ENCODE results near the gene HFM1. TPM values are rescaled to one million over a fixed set of nuclear protein-coding genes. Genes with fewer than 3 reads are reported as not detected.

The HFM1 gene
- total RNA-seq, 2 donors from 2014 or later: 0.18 to 4.8 TPM

DNA sequence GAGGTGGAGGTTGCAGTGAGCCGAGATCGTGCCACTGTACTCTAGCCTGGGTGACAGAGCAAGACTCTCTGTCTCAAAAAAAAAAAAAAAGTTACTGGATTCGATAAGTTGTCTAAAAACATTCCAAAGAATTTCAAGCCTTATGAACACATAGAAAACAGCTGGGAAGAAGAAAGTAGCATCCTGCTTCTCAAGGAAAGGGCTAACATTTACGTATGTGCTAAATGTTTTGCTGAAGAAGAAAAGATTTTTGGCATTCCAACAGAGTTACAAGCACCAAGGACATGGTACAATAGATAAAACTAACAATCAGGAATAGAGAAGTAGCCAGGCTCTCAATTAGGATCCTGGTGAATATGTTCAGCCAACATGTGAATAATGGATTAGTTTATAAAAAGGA, 69.8 kb downstream of the HFM1 start:
- no peaks in the 10 kb centered on the region for H3K27me3 ChIP-seq (replicated peaks; ENCODE audit: insufficient read depth)
- H3K27ac ChIP-seq: no peak overlapping the region
- no peak for TF ChIP-seq POLR2AphosphoS5 (IDR thresholded peaks at IDR 0.05)
- TF ChIP-seq POLR2A (IDR thresholded peaks at IDR 0.05): no peak
- TF ChIP-seq, protein P1, sequence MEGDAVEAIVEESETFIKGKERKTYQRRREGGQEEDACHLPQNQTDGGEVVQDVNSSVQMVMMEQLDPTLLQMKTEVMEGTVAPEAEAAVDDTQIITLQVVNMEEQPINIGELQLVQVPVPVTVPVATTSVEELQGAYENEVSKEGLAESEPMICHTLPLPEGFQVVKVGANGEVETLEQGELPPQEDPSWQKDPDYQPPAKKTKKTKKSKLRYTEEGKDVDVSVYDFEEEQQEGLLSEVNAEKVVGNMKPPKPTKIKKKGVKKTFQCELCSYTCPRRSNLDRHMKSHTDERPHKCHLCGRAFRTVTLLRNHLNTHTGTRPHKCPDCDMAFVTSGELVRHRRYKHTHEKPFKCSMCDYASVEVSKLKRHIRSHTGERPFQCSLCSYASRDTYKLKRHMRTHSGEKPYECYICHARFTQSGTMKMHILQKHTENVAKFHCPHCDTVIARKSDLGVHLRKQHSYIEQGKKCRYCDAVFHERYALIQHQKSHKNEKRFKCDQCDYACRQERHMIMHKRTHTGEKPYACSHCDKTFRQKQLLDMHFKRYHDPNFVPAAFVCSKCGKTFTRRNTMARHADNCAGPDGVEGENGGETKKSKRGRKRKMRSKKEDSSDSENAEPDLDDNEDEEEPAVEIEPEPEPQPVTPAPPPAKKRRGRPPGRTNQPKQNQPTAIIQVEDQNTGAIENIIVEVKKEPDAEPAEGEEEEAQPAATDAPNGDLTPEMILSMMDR (IDR thresholded peaks at IDR 0.05): no peak
- no peak for DNase-seq (ENCODE audit: low spot score)
- H3K4me3 ChIP-seq: no peak overlapping the region
- 79% methylated on average over 4 of the region's 4 CpGs for WGBS
- no peaks in the 10 kb centered on the region for H3K9me3 ChIP-seq
- H3K36me3 ChIP-seq: no peaks in the 10 kb centered on the region
- intact Hi-C loops (cut with DNase I): no loop called here
- no peaks in the 10 kb centered on the region for H3K4me1 ChIP-seq (replicated peaks)

DNA sequence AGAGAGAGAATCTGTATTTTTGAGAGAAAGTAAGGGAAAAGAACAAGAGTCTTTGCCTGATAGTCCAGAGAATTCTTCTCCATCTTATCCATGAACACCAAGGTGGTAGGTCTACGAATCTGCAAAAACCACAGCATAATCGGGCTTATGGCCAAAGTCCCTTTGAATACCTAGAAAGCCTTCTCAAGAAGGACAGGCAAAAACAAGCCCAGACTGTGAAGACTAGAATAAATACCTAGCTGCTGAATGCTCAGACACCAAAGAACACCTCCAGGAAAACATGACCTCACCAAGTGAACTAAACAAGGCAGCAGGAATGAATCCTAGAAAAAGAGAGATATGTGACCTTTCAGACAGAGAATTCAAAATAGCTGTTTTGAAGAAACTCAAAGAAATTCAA, 79.2 kb downstream of the HFM1 start:
- Histone ChIP-seq H3K27me3 (replicated peaks; ENCODE audit: insufficient read depth) (no peaks in the 10 kb centered on the region), H3K4me1 (replicated peaks) (no peaks in the 10 kb centered on the region), H3K4me3 (no peak overlapping the region), H3K36me3 (no peaks in the 10 kb centered on the region), H3K27ac (no peak overlapping the region), H3K9me3 (no peaks in the 10 kb centered on the region)
- intact Hi-C loops (cut with DNase I): no loop called here
- no peak for DNase-seq (ENCODE audit: low spot score)
- WGBS: 73% methylated on average over 2 of the region's 2 CpGs
- TF ChIP-seq POLR2AphosphoS5 (IDR thresholded peaks at IDR 0.05): no peak
- TF ChIP-seq, protein P1 (IDR thresholded peaks at IDR 0.05): no peak
- TF ChIP-seq POLR2A (IDR thresholded peaks at IDR 0.05): no peak

DNA sequence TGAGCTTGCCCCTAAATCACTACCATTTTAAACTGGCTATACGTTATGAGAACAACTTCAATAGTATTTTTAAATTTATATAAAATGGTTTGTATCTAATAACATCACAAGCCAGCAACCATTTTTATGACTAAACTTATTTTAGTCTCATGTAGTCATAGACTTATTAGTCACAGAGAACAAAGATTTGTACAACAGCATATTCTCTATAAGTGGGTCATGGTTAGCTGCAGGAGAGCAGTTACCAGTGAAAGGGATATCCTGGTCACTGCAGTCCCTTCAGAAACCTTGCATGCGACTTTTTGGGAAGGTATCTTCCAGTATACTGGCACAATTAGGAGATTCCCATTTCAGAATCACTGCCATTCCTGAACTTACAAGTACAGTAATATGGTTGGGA, 90.0 kb downstream of the HFM1 start:
- Histone ChIP-seq H3K36me3 (no peaks in the 10 kb centered on the region), H3K27ac (no peak overlapping the region), H3K27me3 (replicated peaks; ENCODE audit: insufficient read depth) (no peaks in the 10 kb centered on the region), H3K4me3 (no peak overlapping the region), H3K9me3 (no peaks in the 10 kb centered on the region), H3K4me1 (replicated peaks) (no peaks in the 10 kb centered on the region)
- DNase-seq (ENCODE audit: low spot score): no peak
- WGBS: 94% methylated on average over 2 of the region's 2 CpGs
- intact Hi-C loops (cut with DNase I): no loop called here
- no peak for TF ChIP-seq POLR2A (IDR thresholded peaks at IDR 0.05)
- TF ChIP-seq, protein P1 (IDR thresholded peaks at IDR 0.05): no peak
- no peak for TF ChIP-seq POLR2AphosphoS5 (IDR thresholded peaks at IDR 0.05)

DNA sequence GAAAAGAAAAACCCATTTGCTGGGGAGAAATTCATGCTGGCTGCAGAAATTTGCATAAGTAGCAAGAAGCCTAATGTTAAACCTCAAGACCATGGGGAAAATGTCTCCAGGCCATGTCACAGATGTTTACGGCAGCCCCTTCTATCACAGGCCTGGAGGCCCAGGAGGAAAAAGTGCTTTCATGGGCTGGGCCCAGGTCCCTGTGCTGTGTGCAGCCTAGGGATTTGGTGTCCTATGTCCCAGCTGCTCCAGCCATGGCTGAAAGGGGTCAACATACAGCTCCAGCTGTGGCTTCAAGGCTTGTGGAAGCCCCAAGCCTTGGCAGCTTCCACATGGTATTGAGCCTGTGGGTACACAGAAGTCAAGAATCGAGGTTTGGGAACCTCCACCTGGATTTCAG, 93.0 kb downstream of the HFM1 start:
- no peaks in the 10 kb centered on the region for H3K9me3 ChIP-seq
- H3K27me3 ChIP-seq (replicated peaks; ENCODE audit: insufficient read depth): no peaks in the 10 kb centered on the region
- no peaks in the 10 kb centered on the region for H3K36me3 ChIP-seq
- DNase-seq (ENCODE audit: low spot score): no peak
- TF ChIP-seq POLR2AphosphoS5 (IDR thresholded peaks at IDR 0.05) (no peak), POLR2A (IDR thresholded peaks at IDR 0.05) (no peak)
- TF ChIP-seq, protein P1 (IDR thresholded peaks at IDR 0.05): no peak
- no peaks in the 10 kb centered on the region for H3K4me1 ChIP-seq (replicated peaks)
- H3K4me3 ChIP-seq: no peak overlapping the region
- intact Hi-C loops (cut with DNase I): no loop called here
- WGBS: 81% methylated on average over 2 of the region's 2 CpGs
- H3K27ac ChIP-seq: no peak overlapping the region

DNA sequence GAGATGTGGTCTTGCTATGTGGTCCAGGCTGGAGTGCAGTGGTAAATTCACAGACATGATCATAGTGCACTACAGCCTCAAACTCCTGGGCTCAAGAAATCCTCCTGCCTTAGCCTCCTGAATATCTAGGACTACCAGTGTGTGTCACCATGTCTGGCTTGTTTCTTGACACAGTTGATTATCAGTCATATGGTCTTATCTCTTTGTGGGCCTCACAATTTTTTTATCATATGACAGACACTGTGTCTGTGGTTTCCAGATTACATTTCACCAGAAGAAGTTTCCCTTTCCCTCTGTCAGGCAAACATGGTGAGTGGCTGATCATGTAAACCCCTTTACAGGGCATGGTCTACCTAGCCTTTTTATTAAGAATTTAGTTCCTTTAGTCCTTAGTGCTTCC, 96.1 kb downstream of the HFM1 start:
- DNase-seq (ENCODE audit: low spot score): no peak
- Histone ChIP-seq H3K4me1 (replicated peaks) (no peaks in the 10 kb centered on the region), H3K36me3 (no peaks in the 10 kb centered on the region), H3K27ac (no peak overlapping the region), H3K27me3 (replicated peaks; ENCODE audit: insufficient read depth) (no peaks in the 10 kb centered on the region), H3K4me3 (no peak overlapping the region), H3K9me3 (no peaks in the 10 kb centered on the region)
- intact Hi-C loops (cut with DNase I): no loop called here
- TF ChIP-seq POLR2A (IDR thresholded peaks at IDR 0.05): no peak
- no peak for TF ChIP-seq POLR2AphosphoS5 (IDR thresholded peaks at IDR 0.05)
- TF ChIP-seq, protein P1 (IDR thresholded peaks at IDR 0.05): no peak

Measured in prostate gland (tissue), 2 donors.